IPS-18a (cell line): ENCODE measurements around the gene DLGAP4.

Experiments
- H3K27ac ChIP-seq: one replicate; pipeline ENCODE4 v1.5.1; 2013; ENCODE audit warnings: low read length
- H3K27me3 ChIP-seq: one replicate; pipeline ENCODE4 v1.6.1; 2013; ENCODE audit warnings: mild to moderate bottlenecking, low read length; ENCODE audit not compliant: control insufficient read depth, insufficient read depth
- H3K36me3 ChIP-seq: one replicate; pipeline ENCODE4 v1.6.1; 2013; ENCODE audit warnings: low read depth, low read length; ENCODE audit not compliant: control insufficient read depth
- H3K4me1 ChIP-seq: one replicate; pipeline ENCODE4 v1.6.1; 2013; ENCODE audit warnings: low read depth, low read length; ENCODE audit not compliant: control insufficient read depth
- H3K4me3 ChIP-seq: one replicate; pipeline ENCODE4 v1.5.1; 2013; ENCODE audit warnings: low read length
- H3K9ac ChIP-seq: one replicate; pipeline ENCODE4 v1.6.1; 2013; ENCODE audit warnings: mild to moderate bottlenecking, low read length, moderate library complexity
- H3K9me3 ChIP-seq: one replicate; pipeline ENCODE4 v1.6.1; 2013; ENCODE audit warnings: low read depth, low read length; ENCODE audit not compliant: control insufficient read depth

DLGAP4 gene

DNA sequence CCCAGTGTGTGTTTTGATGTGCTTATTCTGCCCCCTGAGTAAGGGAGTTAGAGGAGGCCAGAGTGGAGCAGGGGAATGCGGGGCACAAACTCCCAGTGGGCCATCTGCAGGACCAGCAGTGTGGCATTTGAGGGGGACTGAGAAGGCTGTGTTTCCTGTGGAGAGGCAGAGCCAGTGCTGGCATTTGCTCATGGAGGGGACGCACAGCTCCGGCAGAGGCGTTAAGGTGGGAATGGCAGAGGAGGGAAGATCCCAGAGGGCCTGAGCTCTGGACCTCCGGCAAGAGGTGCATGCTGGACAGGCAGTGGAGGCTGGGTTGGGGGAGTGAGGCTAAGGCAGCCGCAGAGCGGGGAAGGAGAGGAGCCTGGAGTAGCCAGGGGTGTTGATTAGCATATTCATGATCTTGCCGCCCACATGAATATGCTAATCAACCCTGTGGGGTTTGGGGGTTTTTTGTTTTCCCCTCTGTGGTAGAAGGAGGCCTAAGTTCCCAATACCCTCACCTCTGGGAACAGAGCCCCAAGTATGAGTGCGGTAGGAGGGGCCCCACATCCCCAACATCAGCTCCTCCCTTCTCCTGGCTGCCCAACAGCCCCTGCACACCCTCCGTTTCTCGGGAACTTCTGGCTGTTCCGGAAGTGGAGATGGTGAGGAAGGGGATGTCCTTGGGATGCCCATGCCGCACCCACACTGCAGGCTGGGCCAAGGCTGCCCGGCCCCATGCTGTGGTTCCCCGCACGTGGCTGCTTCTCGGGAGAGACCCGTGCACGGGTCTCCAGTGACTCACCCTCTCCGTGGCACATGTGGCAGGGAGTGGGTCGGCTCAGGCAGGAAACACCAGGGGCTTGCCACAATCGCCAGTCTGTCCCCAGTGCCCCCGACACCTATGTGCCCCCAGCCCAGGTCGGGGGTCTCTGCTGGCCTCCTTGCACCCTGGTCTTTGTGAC lies 33.8 kb downstream of the DLGAP4 start:
- Histone ChIP-seq H3K27ac (no peak overlapping the region), H3K9me3 (no peaks in the 10 kb centered on the region), H3K9ac (no peak overlapping the region), H3K4me3 (no peak overlapping the region), H3K36me3 (no peaks in the 10 kb centered on the region), H3K27me3 (peaks cover under 1% of the 10 kb centered on the region), H3K4me1 (peaks cover 8% of the 10 kb centered on the region)

DNA sequence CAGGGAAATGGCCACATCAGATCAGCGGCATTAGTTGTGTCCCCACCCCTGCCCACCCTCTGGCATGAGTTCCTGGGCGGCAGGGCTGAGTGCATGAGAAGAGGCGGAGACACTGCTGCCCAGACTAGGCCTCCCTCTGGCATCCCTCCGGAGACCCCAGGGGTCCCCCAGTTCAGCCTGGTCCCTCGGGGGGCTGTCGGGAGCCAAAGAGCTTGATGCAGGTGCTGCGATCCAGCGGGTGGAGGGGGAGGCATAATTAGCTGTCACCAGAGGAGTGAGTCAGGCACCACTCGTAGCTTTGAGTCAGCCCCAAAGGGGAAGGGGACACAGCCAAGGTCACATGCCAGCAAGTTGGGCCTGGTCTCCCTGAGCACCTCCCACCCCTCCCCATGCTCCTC lies 34.5 kb downstream of the DLGAP4 start:
- no peak overlapping the region for H3K27ac ChIP-seq
- no peak overlapping the region for H3K9ac ChIP-seq
- H3K27me3 ChIP-seq: no peaks in the 10 kb centered on the region
- H3K36me3 ChIP-seq: no peaks in the 10 kb centered on the region
- no peak overlapping the region for H3K4me3 ChIP-seq
- H3K4me1 ChIP-seq: peaks cover 8% of the 10 kb centered on the region
- H3K9me3 ChIP-seq: no peaks in the 10 kb centered on the region

DNA sequence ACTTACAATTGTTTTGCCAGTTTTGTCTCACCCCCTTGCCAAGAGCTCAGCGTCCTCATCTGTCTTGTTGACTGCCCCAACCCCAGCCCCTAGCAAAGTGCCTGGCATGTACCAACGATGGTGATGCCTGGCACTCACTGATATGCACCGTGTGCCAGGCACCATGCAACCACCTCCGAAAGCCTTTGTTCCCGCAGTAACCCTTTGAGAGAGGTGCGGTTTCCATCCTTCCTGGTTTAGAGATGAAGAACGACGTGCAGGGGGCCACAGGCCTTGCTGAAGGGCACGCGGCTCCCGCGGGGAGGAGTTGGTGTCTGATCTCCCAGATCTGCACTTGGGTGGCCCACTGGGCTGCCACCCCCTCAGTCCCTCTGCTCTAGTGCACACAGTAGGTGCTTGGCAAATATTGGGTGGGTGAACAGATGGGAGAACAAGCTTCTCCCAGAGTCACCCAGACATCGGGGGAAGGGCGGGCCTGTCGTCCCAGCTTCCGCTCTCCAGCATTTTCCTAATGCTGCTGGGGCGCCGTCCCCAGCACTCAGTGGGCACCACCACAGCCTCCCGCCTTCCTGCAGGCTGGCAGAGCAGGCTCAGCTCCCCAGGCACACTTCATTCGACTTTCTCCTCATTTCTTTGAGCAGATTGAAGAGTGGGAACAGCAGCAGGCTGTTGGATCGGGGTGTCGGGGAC lies 35.3 kb downstream of the DLGAP4 start:
- Histone ChIP-seq H3K27me3 (no peaks in the 10 kb centered on the region), H3K9ac (no peak overlapping the region), H3K4me3 (no peak overlapping the region), H3K27ac (no peak overlapping the region), H3K9me3 (no peaks in the 10 kb centered on the region), H3K36me3 (no peaks in the 10 kb centered on the region), H3K4me1 (peaks cover 8% of the 10 kb centered on the region)

DNA sequence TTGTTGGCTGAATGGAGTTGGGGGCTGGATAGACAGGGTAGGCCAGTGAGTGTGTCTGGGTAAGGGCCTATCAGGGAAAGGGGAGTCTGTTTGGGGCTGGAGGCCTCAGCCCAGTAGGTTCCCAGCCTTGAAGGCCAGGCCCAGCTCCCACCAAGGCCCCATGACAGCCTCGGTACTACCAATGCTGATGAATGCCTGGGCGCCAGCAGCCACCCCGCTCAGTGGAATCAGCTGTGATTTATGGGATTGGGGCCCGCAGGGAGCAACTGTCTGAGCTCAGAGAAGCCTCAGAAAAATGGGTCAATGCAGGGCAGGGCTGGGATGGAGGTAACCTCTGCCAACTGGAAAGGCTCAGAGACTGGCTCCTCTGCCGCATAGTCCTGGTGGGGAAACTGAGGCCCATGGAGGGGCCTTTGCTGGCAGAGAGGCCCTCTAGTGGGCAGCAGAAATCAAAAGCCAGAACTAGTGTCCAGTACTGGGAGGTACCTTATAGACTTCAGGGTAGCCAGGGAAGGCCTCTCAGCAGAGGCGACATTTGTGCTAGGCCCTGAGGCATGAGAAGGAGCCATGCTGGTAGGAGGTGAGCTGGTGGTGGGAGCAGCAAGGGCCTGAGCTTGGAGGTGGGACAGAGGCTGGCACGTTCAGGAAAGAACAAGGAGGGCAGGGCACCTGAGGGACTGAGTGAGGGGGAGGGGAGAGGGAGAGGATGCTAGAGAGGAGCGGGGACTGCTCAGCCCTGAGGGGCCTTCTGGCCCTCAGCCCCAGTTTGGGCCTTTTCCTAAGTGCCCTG lies 36.4 kb downstream of the DLGAP4 start:
- H3K27ac ChIP-seq: no peak overlapping the region
- peaks cover 8% of the 10 kb centered on the region for H3K4me1 ChIP-seq
- H3K27me3 ChIP-seq: no peaks in the 10 kb centered on the region
- no peak overlapping the region for H3K9ac ChIP-seq
- no peaks in the 10 kb centered on the region for H3K9me3 ChIP-seq
- no peaks in the 10 kb centered on the region for H3K36me3 ChIP-seq
- H3K4me3 ChIP-seq: no peak overlapping the region

DNA sequence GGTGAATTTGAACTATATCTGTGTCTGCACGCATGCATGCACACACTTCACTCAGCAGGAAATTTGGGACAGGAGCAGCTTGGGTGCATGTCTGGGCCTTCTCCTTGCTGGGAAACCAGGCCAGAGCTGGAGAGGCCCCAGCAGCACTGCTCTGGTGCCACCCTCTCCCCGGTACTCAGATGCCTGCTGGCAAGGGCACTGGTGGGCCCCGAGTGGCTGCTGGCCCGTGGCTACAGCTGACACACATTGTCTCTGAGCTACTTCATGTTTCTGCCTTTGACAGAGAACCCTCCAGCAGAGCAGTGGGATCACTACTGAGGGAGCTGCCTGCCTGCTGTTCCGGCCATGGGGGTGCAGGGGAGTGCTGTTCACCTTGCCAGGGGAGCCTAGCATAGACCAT lies 37.5 kb downstream of the DLGAP4 start:
- H3K9ac ChIP-seq: no peak overlapping the region
- H3K36me3 ChIP-seq: no peaks in the 10 kb centered on the region
- no peaks in the 10 kb centered on the region for H3K9me3 ChIP-seq
- H3K27ac ChIP-seq: no peak overlapping the region
- H3K4me1 ChIP-seq: peaks cover 8% of the 10 kb centered on the region
- no peak overlapping the region for H3K4me3 ChIP-seq
- no peaks in the 10 kb centered on the region for H3K27me3 ChIP-seq

DNA sequence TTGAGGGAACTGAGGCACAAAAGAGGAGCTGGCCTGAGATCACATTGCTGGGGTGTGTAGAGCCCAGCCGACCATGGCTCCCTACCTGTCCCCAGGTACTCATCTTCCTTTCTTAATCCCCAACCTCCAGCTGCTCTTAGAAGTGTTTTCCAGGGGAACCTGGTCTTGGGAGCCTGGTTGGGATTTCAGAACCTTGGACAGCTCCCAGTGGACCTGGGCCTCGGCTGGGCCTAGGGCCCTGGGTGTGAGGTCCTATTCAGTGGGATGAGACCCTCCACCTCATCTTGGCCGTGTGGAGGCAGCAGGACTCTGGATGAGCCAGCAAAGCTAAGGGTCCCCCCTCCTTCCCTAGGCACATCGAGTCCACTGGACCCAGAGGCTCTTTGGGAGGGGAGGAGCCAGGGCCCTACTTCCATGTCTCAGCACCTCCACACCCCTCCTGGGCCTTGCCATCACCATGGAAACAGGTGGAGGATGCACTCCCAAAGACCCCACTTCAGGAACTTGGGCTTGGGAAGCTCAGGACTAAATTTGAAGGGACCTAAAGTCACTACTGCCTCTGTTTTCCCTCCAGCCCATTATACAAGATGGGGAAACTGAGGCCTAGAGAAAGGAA lies 38.5 kb downstream of the DLGAP4 start:
- Histone ChIP-seq H3K9ac (no peak overlapping the region), H3K27me3 (no peaks in the 10 kb centered on the region), H3K9me3 (no peaks in the 10 kb centered on the region), H3K4me1 (peaks cover 6% of the 10 kb centered on the region), H3K27ac (no peak overlapping the region), H3K4me3 (no peak overlapping the region), H3K36me3 (no peaks in the 10 kb centered on the region)

DNA sequence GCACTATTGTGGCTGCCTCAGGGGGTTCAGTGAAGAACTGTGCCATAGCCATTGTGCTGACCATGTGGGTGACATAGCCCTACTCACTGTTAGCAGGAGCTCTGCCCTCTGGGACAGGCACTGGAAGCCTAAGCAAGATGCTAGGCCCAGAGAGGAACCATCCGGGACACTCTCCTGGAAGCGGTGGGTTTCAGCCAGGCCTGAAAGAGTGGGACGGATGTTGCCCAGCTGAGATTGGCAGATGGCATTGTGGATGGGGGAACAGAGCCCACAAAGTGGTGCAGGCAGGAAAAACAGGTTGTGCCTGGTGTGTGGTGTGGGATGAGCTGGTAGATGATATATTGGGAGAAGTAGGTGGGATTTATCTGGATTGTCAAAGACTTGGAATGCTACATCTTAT lies 40.1 kb downstream of the DLGAP4 start:
- Histone ChIP-seq H3K27me3 (no peaks in the 10 kb centered on the region), H3K9ac (no peak overlapping the region), H3K9me3 (no peaks in the 10 kb centered on the region), H3K36me3 (no peaks in the 10 kb centered on the region), H3K4me1 (no peaks in the 10 kb centered on the region), H3K4me3 (no peak overlapping the region), H3K27ac (no peak overlapping the region)

DNA sequence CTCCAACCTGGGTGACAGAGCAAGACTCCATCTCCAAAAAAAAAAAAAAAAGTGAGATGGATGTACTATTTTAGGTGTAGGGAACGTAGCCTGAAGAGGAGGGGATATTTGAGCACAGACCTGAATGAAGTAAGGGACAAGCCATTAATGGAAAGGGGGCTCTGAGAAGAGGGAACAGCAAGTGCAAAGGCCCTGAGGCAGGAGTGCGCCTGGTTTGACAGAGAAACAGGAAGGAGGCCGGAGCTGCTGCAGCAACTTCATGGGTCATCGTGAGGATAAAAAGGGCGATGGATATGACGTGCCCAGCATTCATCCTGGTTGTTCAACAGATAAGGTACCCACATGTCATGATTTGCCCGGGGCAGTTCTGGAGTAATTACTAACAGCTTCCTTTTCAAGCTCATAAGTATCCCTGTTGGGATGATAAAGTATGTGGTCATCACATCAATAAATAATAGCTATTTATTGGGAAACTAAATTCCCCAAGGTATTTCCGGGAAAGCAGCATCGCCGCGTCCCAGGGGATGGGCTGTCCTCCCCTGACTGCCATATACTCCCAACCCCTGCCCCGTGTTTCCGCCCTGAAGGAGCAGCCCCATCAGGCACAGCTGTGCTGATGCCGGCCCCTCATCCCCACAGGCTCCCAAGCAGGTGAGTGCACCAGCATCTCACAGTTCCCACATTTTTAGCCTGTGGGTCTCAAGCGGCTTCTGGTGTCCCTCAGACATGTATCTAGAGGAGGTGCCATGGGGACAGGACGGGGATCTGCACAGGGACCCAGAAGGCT lies 43.4 kb downstream of the DLGAP4 start:
- Histone ChIP-seq H3K4me3 (no peak overlapping the region), H3K9ac (no peak overlapping the region), H3K27me3 (no peaks in the 10 kb centered on the region), H3K4me1 (peaks cover 4% of the 10 kb centered on the region), H3K27ac (no peak overlapping the region), H3K36me3 (no peaks in the 10 kb centered on the region), H3K9me3 (no peaks in the 10 kb centered on the region)

DNA sequence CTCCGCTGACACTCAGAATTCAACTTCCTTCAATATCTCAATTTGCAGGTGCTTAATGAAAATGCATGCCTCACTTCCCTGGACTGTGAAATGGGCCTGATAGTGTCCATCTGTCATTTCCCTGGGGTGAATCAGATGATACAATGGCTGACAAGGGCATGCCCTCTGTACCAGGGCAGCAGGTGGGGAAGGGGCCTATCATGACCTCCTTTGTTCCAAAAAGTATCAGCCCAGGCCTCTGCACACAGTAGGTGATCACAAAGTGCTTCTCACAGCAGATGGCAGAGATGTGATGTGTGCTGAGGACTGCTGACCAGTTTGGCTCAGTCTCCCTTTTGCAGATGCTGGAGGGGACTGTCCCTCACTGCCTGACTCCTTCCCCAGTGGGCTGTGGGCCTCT lies 44.3 kb downstream of the DLGAP4 start:
- Histone ChIP-seq H3K4me1 (peaks cover 4% of the 10 kb centered on the region), H3K27me3 (no peaks in the 10 kb centered on the region), H3K4me3 (no peak overlapping the region), H3K9me3 (no peaks in the 10 kb centered on the region), H3K9ac (no peak overlapping the region), H3K27ac (no peak overlapping the region), H3K36me3 (no peaks in the 10 kb centered on the region)

DNA sequence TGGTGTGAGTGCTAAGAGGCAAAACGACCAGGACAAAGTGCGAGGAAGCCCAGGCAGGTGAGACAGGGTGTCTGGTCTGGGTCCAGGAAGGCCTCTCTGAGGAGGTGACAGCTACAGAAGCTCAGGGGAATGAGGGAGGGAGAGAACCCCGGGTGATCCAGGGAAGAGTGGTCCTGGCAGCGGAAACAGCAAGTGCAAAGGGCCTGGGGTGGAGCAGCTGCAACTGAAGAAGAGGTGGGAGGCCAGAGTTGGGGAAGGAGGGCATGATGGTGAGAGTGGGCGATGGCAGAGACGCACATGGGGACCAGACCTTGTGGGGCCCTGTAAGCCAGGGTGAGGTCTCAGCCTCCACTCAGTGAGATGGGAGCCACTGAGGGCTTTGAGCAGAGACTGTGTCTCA lies 45.8 kb downstream of the DLGAP4 start:
- H3K9me3 ChIP-seq: no peaks in the 10 kb centered on the region
- no peak overlapping the region for H3K27ac ChIP-seq
- no peaks in the 10 kb centered on the region for H3K36me3 ChIP-seq
- no peak overlapping the region for H3K9ac ChIP-seq
- H3K4me3 ChIP-seq: no peak overlapping the region
- H3K4me1 ChIP-seq: peaks cover 4% of the 10 kb centered on the region
- no peaks in the 10 kb centered on the region for H3K27me3 ChIP-seq
